ENCODE measurements around the gene AADACL4.

AADACL4 gene

GRCh38 chr1:12618965-12619791 is 24.7 kb upstream of the AADACL4 start (continued):
- TF ChIP-seq PRDM10 (tag by site-specific recombination; IDR thresholded peaks at IDR 0.05) = peak; percentile 84
- peak; percentile 61; the same call in 1 of the 2 replicates for TF ChIP-seq BCL11A (tag by site-specific recombination; IDR thresholded peaks at IDR 0.05; ENCODE audit: low read depth)
- TF ChIP-seq CTCF (tag by site-specific recombination; IDR thresholded peaks at IDR 0.05) = peak; percentile 16; the same call in 1 of the 2 replicates
- TF ChIP-seq ELK4 (IDR thresholded peaks at IDR 0.05; ENCODE audit: borderline replicate concordance, low read depth, low read length) = no peak
- TF ChIP-seq WT1 (tag by site-specific recombination; IDR thresholded peaks at IDR 0.05) = peak; percentile 65
- no peak for TF ChIP-seq ZNF596 (tag by site-specific recombination; IDR thresholded peaks at IDR 0.05)
- TF ChIP-seq ZNF580 (tag by site-specific recombination; IDR thresholded peaks at IDR 0.05) = 0 out of 2 replicates have a peak, but pooled peaks have one; percentile 14
- TF ChIP-seq ZNF121 (tag by site-specific recombination; IDR thresholded peaks at IDR 0.05) = peak; percentile 27; the same call in 1 of the 2 replicates
- peak; percentile 88 for TF ChIP-seq ZNF76 (tag by site-specific recombination; IDR thresholded peaks at IDR 0.05; ENCODE audit: borderline replicate concordance, low read depth)
- peak; percentile 35 for TF ChIP-seq ZBTB10 (tag by site-specific recombination; IDR thresholded peaks at IDR 0.05)
- no peak for TF ChIP-seq ZNF354C (tag by site-specific recombination; IDR thresholded peaks at IDR 0.05; ENCODE audit: borderline replicate concordance, low read depth)
- TF ChIP-seq PRDM1 (tag by site-specific recombination; IDR thresholded peaks at IDR 0.05) = peak; percentile 82
- peak; percentile 86 for TF ChIP-seq PATZ1 (tag by site-specific recombination; IDR thresholded peaks at IDR 0.05)
- TF ChIP-seq ZNF2 (tag by site-specific recombination; IDR thresholded peaks at IDR 0.05) = 0 out of 2 replicates have a peak, but pooled peaks have one; percentile 5
- peak; percentile 49 for TF ChIP-seq KLF1 (tag by site-specific recombination; IDR thresholded peaks at IDR 0.05)
- peak; percentile 77 for TF ChIP-seq SP2 (tag by site-specific recombination; IDR thresholded peaks at IDR 0.05)
- TF ChIP-seq GLIS1 (tag by site-specific recombination; IDR thresholded peaks at IDR 0.05) = peak; percentile 83
- TF ChIP-seq ZNF664 (tag by site-specific recombination; IDR thresholded peaks at IDR 0.05) = no peak
- TF ChIP-seq ZNF473 (tag by site-specific recombination; IDR thresholded peaks at IDR 0.05) = no peak
- TF ChIP-seq ZNF843 (tag by site-specific recombination; IDR thresholded peaks at IDR 0.05) = peak; percentile 26
- peak; percentile 72 for TF ChIP-seq ZXDB (tag by site-specific recombination; IDR thresholded peaks at IDR 0.05)
- TF ChIP-seq ZNF335 (tag by site-specific recombination; conservative IDR thresholded peaks at IDR 0.05) = peak; percentile 18; the same call in 1 of the 2 replicates
- TF ChIP-seq ZNF10 (tag by site-specific recombination; IDR thresholded peaks at IDR 0.05) = no peak
- no peak for TF ChIP-seq YY1 (tag by site-specific recombination; IDR thresholded peaks at IDR 0.05)
- TF ChIP-seq KLF7 (tag by site-specific recombination; IDR thresholded peaks at IDR 0.05; ENCODE audit: borderline replicate concordance) = no peak
- TF ChIP-seq ZNF449 (tag by site-specific recombination; IDR thresholded peaks at IDR 0.05) = no peak
